HG03460 (cell line): Measurements from ENCODE around the gene ZBED5.

Experiments used
- ATAC-seq: cut with Tn5 transposase; IDR thresholded peaks from one replicate; pipeline ENCODE4 v1.9.1; 2021; ENCODE audit not compliant: unreplicated experiment

Gene ZBED5

DNA sequence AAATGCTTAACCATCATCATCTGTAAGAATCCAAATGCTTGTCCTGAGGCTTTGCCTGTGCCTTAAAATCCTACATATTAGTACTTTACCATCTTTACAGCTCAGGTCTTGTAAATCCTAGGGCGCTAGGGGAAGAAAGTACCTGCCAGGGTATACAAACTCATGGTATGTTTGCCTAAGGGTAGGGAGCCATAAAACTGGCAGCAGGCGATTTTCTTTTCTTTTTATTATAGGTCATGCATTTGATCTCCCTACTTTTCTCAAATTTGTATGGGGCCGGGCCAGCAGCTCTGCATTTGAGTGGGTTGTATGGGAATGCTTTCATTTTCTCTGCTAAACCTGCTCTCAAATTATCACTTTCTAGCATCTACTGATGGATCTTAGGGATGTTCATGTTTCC is 24.0 kb upstream of the ZBED5 start:
- no peak for ATAC-seq

DNA sequence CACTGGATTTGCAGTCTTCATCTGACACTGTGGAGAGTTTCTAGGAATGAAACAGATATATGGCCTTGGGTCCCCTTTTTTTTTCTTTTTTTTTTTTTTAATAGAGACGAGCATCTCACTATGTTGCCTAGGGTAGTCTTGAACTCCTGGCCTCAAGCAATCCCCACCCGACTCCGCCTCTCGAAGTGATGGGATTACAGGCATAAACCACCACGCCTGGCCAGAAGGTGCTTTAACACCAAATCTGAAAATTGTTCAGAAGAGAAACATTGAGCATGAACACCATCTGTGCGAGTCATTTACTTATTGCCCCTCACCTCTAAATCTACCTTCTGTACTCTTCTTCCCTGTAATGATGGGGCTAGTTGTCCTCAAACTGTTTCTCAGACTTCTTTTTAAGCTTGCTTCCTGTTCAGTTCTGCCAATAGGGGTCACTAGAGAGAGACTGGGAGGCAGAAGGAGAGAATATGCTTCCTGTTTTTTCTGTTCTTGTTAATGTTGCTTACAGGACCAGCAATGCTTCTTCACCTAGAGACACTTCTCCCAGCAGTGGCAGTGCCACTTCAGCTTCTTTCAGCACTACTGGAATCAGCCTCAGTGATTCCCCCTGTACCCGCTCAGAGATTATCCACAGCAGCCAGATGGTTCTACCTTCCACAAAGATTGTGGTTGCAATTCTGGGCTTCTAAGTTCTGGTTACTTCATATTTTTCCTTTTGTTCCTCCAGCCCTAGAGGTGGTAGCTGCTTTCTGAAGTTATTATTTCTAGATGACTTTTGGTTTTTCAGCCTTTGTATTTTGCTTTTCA is 20.8 kb upstream of the ZBED5 start:
- ATAC-seq: no peak

DNA sequence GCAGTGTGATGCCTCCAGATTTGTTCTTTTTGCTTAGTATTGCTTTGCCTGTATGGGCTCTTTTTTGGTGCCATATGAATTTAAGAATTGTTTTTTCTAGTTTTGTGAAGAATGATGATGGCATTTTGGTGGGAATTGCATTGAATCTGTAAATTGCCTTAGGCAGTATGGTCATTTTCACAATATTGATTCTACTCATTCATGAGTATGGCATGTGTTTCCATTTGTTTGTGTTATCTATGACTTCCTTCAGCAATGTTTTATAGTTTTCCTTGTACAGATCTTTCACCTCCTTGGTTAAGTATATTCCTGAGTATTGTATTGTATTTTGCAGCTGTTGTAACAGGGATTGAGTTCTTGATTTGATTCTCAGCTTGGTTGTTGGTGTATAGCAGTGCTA is 18.3 kb upstream of the ZBED5 start:
- no peak for ATAC-seq

DNA sequence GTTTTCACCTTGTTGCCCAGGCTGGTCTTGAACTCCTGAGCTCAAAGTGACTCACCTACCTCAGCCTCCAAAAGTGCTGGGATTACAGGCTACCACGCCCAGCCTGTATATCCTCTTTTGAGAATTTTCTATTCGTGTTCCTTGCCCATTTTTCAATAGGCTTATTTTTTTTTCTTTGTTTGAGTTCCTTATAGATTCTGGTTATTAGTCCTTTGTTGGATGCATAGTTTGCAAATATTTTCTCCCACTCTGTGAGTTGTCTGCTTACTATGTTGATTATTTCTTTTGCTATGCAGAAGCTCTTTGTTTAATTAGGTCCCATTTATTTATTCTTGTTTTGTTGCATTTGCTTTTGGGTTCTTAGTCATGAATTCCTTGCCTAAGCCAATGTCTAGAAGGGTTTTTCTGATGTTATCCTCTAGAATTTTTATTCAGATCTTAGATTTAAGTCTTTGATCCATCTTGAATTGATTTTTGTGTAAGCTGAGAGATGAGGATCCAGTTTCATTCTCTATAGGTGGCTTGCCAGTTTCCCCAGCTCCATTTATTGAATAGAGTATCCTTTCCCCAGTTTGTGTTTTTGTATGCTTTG is 17.7 kb upstream of the ZBED5 start:
- ATAC-seq: no peak

DNA sequence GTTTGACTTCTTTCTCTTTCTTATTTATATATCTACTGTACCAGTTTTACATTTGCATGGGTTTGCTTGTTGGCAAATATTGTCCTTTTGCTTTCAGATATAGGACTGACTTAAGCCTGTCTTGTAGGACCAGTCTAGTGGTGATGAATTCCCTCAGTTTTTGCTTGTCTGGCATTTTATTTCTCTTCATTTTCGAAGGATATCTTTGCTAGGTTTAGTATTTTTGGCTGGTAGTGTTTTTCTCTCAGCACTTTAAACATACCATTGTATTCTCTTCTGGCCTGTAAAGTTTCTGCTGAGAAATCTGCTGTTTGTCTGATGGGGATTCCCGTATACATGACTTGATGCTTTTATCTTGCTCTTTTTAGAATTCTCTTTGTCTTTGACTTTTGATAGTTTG is 14.2 kb upstream of the ZBED5 start:
- no peak for ATAC-seq

DNA sequence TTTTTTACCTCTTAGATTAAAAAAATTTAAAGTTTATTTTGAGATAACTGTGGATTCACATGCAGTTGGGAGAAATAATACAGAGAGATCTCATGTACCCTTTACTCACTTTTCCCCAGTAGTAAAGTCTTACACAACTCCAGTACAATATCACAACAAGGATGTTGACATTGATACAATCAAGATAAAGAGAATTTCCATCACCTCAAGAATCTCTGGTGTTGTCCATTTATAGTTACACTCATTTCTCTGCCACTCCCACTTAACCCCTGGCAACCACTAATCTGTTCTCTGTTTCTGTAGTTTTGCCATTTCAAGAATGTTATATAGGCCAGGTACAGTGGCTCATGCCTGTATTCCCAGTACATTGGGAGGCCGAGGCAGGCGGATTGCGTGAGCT is 10.5 kb upstream of the ZBED5 start:
- ATAC-seq: no peak

DNA sequence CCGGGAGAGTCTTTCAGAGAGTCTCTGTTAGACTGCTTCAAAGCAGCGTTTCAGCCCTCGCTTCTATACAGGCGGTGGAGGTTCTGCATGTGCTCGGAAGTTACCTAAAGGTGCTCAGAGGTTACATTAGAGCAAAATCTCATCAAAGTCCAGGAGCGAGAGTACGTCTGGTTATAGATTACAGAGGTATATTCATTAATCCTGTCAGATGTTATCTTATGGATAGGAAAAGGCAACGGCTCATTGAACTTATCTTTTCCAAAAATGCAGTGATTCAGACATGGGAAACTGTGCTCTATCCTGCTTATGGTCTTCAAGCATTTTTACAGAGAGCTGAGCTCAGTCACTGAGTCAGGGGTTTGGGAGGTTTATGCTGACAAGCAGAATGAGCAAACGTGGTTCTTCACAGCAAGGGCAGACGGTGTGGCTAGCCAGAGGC is 9.1 kb upstream of the ZBED5 start:
- ATAC-seq: no peak

DNA sequence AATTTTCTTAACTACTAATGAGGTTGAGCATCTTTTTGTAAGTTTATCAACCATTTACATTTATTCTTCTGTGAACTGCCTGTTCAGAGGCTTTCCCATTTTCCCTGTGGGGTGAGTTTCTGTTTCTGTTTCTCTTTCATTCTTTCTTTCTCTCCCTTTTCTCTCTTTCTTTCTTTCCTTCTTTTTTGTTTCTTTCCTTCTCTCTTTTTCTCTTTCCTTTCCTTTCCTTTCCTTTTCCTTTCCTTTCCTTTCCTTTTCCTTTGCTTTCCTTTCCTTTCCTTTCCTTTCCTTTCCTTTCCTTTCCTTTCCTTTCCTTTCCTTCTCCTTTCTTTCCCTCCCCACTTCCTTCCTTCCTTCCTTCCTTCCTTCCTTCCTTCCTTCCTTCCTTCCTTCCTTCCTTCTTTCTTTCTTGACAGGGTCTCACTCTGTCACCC is 8.0 kb upstream of the ZBED5 start:
- no peak for ATAC-seq

DNA sequence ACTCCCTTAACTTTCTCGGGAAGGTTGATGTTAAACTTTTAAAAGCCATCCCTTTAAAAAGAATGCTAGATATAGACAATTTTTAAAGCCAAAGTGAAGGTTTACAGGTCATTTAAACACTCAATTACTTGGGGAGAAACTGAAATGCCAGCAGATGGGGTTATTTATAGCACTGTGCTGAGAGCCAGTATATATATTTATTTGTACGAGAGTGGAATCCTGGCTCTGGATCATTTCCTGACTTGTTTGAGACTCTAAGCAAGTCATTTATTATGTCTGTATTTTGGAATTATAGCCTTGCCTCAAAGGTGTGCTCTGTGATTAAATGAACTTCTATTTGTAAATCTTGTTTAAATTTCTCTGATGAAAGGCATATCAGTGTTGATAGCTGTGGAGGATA is 6.8 kb upstream of the ZBED5 start:
- ATAC-seq: no peak

DNA sequence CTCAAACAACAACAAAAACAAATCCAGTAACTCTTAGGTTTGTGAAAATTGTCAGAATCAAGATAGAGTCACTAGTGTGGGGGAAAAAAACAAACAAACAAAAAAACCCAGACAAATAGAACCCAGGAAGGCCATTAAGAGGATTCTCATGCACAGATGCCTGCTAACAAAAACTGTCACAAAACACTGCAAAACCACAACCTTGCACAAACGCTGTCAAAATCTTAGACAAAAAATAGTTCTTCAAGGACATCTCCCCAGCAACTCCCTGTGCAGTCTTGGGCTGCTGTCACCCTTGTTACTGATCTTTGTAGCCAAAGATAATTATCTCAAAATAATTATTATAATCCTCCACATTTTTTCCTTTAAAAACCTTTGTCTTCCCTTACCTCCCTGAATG is 4.6 kb upstream of the ZBED5 start:
- ATAC-seq: no peak

DNA sequence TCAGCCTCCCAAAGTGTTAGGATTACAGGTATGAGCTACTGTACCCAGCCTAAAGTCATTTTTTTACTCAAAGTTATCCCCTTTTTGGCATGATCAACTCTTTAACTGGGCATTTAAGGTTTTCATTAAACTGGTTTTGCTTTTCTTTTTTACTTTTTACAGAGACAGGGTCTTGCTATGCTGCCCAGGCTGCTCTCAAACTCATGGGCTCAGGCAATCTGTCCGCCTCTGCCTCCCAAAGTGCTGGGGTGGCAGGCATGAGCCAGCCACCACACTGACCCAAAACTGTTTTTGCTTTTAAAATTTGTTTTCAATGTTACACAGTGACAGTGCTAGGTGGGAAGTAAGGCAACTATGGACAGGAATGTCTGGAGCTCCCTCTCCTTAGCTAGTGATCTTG is 3.9 kb upstream of the ZBED5 start:
- no peak for ATAC-seq

DNA sequence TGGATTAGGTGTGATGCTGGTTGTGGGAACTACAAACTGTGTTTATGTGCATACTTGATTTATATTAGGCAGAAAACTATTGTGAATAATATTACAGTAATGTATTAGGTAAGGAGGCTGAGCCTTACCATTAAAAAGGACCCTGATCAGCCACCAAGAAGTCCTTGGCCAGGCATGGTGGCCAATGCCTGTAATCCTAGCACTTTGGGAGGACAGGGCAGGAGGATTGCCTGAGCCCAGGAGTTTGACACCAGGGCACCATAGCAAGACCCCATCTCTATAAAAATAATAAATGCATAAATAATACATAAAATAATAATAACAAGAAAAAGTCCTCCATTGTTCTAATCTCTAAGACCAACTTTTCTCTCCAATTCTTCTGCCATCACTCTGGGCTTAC is 3.2 kb upstream of the ZBED5 start:
- ATAC-seq: no peak

DNA sequence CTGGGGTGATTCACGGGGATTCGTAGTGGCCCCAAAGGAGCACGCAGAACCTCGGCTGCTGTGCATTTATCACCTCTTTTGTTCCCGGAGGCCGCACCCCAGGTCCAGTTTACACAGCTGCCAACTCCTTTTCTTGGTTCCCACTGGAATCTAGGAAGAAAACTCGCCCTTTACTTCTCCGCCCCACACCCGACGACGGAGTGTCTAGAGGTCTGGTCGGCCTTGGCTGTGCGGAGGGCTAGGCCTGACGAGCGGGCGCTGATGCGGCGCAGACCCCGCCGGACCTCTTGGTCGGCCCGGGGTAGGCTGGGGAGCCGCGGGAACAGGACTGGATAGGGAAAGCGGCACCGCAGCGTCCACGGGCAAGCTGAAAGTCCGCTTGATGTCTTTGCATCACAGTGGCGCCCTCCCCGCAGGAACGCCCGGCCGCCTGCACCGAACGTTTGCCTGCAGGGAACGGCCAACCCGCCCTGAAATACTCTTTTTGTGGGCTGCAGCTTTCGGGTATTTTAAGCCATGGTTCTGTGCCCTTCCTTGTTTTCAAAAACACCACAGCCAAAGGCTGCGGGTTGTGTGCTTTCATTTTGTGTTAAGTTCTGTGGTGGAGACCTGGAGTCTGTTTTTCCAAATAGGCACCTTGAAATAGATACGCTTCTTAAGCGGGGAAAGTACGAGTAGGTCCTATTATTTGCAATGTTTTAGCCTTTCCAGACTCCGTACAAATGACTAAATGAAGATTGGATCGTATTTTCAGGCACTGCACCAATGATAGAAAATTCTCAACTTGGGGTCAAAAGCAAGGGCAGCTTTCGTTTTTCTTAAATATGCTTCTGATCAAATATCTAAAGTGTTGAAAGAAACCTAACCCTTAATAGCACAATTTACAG is 829 bp upstream of the ZBED5 start:
- ATAC-seq: peak; percentile 24

DNA sequence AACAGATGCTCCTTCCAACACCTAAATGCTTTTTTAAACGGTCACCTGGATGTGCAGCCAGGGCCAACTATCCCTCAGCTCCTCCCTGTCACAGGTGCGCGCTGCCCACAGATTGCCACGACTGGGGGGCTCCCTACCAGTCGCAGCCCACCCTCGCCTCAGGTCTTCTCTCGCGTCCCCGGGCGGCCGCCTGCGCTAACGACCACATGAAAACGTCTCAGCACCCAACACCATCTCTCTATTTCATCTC is 469 bp downstream of the ZBED5 start:
- ATAC-seq: peak; percentile 1

DNA sequence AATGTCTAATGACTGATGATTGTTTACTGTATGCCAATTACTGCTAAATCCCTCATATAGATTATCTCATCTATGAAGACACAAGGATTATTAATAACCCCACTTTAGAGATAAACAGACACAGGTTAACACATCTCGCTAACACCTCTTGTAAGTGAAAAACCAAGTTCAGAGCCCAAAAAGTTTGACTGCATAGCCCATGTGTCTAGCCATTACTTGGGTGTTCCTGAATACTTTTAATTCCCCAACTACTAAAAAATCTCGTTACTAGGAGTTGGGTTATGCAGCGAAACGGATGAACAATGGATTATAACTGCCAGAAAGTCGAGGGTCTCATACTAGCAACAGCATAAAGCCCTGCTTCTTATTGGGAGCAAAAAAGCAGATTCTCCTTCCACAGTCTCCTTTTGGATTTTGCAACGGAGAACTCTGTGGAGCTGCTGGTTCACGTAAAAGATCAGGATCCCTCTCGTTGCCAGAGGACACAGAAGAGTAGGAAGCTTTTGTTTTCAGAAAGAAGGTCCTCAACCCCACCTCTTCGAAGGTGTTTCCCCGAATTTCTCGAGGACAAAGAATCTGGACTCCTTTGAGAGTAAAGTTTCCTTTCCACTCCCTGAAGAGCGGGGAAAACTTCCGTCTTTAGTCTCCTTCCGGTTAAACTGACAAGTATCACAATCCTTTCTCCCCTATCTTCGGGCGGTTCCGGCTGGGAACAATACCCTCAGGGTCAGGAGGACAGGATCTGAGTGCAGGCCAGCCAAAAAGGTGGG is 979 bp downstream of the ZBED5 start:
- peak; percentile 6 for ATAC-seq

DNA sequence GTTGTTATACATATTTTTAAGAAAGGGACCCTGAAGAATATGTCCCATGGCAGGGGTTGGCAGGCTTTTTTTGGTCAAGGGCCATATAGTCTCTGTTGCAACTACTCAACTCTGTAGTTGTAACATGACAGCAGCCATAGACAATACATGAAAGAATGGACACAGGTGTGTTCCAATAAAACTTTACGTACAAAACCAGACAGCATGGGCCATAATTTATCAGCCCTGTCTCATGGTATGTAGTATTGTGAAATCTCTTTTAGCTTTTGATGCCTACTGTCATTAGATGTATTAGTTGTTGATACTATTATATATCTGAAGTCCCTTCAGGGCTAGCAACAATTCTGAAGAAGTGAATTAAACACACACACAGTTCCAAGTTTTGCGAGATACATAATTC is 2.6 kb downstream of the ZBED5 start:
- ATAC-seq: no peak

DNA sequence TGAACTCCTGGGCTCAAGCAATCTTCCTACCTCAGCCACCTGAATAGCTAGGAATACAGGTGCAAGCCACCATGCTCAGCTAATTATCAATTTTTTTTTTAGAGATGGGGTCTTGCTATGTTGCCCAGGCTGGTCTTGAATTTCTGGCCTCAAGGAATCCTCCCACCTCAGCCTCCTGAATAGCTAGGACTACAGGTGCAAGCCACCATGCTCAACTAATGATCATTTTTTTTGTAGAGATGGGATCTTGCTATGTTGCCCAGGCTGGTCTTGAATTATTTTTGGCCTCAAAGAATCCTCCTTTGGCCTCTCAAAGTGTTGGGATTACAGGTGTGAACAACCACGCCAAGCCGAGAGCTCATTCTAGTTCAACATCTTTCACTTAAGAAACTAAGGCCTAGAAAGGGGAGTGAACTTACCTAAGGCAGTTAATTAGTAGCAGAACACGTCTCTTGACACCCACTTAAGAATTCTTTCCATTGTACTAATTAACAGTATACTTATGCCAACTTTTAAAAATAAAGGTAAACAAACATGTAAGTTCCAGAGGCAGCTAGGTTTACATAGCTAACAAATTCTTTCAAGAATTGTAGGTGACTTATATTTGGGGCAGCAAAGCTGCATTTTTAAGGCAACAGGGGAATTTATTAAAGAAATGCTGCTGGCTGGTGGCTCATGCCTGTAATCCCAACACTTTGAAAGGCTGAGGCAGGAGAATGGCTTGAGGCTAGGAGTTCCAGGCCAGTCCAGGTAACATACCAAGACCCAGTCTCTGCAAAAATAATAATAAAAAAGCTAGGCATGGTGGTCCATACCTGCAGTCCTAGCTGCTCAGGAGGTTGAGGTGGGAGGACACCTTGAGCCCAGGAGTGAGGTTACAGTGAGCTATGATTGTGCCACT is 9.6 kb downstream of the ZBED5 start:
- ATAC-seq: no peak

DNA sequence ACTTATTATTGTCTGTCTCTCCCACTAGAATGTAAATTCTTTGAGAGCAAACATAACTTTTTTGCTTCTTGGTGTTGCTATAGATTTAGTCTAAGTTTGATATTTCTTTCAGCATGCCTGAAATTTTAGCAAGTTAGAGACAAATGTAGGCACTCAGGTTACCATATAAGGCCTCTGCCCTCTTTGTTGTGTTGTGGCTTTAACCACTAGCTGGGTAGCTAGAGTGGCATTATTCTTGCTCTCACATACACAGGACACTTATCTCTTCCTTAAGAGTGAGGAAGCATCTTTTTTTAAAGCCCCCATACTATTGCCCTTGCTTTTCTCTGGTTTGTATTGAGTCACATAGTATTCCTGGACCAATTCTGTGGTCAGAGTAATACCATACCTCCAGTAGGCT is 11.2 kb downstream of the ZBED5 start:
- ATAC-seq: no peak

DNA sequence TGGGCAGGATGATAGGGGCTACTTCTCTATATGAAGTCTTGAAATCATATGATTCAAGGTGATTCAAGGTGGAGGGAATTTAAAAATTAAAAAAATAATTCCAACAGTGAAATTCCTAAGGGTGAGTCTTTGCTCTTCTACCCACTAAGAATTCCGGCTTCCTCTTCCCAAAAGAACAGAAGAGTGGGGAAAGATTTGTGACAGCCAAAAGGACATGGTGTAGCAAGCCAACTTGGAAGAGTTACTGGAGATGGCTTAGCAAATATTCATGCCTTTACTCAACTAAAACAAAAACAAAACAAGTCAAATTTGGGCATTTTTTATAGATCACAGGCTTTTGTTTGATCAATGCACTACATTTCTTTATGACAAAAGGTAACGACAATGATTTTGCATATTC is 12.3 kb downstream of the ZBED5 start:
- no peak for ATAC-seq

DNA sequence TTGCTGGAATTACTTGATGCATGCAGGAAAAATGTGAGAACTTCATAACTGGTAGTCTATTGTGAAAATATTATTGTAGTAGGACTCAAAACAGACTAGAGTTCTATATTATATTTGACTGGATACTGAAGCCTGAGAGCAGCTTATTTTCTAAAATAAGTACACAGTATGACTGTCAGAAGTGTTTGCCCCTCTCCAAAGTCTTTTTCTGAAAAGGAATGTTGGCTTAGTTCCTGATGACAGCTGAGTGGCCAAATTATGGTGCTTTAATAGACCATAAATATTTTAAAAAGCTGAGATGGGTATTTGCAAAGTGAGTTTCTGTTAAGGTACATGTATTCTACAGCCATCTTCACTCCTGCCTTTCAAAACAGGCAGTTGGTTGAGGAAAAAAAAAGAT is 13.1 kb downstream of the ZBED5 start:
- no peak for ATAC-seq
